Spleen (tissue), 7 donors: ENCODE data around the gene NDUFC1.

ENCODE experiments used
- POLR2A ChIP-seq, 3 donors: fragments of 450-650 bp; IDR thresholded peaks; one replicate each; pipeline ENCODE4 v1.5.1; 2017; ENCODE audit warnings: antibody characterized with exemption in 3 of 3, mild to moderate bottlenecking in 1 of 3
- POLR2AphosphoS5 ChIP-seq, 3 donors: sonication (generic); formaldehyde crosslinking; IDR thresholded peaks; one replicate each; pipeline ENCODE4 v1.5.1; 2017; ENCODE audit warnings: antibody characterized with exemption in 3 of 3
- TF ChIP-seq, protein P1 (sequence below), 11 experiments: fragments of 200-600 bp in 7 of 11; fragments of 450-650 bp in 4 of 11; sonication (generic) in 4 of 11; IDR thresholded peaks in 8 of 11; conservative IDR thresholded peaks in 3 of 11; 1 replicate in 7 of 11; 2 replicates in 4 of 11; pipeline versions ENCODE4 v1.4.0 to v1.8.0; 2016 to 2021; ENCODE audit warnings: antibody characterized with exemption in 11 of 11, inconsistent platforms in 4 of 11, mild to moderate bottlenecking in 1 of 11
- donor health status: DM: no; HTN: no; CAD: no; lungs with moderate emphysema.
- donor health status: DM: no; HTN: no; CAD: no.
- donor health status: DM: no; HTN: no; CAD: no.

DNA sequence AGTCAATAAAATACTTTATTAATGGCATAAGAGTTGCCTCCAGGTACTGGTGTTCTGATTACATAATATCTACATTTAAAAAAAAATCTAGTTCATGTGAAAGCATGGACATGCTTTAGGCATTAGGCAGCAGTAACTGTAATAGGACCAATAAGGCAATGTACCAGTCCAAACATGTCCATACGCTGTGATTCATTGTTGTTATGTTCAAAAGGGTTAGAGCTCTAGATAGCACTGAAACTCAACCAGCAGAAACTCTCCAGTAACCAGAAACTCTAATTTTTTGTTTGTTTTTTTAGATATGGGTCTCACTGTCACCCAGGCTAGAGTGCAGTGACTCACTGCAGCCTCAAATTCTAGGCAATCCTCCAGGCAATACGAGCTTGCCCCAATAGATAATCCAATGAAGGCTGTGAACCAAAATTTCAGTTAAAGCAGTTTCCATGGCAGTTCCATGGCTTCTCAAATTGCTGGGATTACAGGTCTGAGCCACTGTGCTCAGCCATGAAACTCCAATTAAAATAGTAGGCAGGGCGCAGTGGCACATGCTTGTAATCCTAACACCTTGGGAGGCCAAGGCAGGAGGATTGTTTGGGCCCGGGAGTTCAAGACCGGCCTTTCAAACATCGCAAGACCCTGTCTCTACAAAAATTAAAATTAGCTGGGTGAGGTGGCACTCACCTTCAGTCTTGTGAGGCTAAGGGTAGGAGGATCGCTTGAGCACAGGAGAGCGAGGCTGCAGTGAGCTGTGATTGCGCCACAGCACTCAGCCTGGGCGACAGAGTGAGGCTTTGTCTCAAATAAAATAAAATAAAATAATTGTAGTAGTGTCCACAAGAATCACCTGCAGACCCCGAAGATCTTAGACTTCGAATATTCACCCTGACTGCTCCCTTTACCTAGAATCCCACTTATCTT is 58.6 kb downstream of the NDUFC1 start:
- TF ChIP-seq, protein P1, sequence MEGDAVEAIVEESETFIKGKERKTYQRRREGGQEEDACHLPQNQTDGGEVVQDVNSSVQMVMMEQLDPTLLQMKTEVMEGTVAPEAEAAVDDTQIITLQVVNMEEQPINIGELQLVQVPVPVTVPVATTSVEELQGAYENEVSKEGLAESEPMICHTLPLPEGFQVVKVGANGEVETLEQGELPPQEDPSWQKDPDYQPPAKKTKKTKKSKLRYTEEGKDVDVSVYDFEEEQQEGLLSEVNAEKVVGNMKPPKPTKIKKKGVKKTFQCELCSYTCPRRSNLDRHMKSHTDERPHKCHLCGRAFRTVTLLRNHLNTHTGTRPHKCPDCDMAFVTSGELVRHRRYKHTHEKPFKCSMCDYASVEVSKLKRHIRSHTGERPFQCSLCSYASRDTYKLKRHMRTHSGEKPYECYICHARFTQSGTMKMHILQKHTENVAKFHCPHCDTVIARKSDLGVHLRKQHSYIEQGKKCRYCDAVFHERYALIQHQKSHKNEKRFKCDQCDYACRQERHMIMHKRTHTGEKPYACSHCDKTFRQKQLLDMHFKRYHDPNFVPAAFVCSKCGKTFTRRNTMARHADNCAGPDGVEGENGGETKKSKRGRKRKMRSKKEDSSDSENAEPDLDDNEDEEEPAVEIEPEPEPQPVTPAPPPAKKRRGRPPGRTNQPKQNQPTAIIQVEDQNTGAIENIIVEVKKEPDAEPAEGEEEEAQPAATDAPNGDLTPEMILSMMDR (IDR thresholded peaks at IDR 0.05 in 8 of 11, conservative IDR thresholded peaks at IDR 0.05 in 3 of 11): no peak
- TF ChIP-seq POLR2A (IDR thresholded peaks at IDR 0.05) (no peak), POLR2AphosphoS5 (IDR thresholded peaks at IDR 0.05) (no peak)
